OCI-LY1 (cell line): Measurements from ENCODE around the gene MARS1.

Experiments
- CTCF ChIP-seq: fragments of 200-600 bp; sonication (generic), shearing (Covaris generic); IDR thresholded peaks from 2 replicates; pipeline ENCODE4 v1.5.1; 2017; ENCODE audit warnings: mild to moderate bottlenecking, antibody characterized with exemption, low read length, moderate library complexity, mixed read lengths
- EZH2 ChIP-seq: fragments of 200-600 bp; sonication (generic), shearing (Covaris generic); IDR thresholded peaks from 2 replicates; pipeline ENCODE4 v1.8.0; 2017; ENCODE audit warnings: borderline replicate concordance, mixed run types, mild to moderate bottlenecking, antibody characterized with exemption, low read length, moderate library complexity, mixed read lengths

- TF ChIP-seq CTCF (no peak), EZH2 (no peak)
Observed at GRCh38 chr12:57471661-57472060, 16.2 kb upstream of the MARS1 start.
